Body of pancreas (tissue), 4 donors: Measurements from ENCODE around the gene SMURF2.

Source experiments
- POLR2A ChIP-seq, 3 donors: fragments of 450-650 bp; IDR thresholded peaks; one replicate each; pipeline ENCODE4 v1.6.1; 2016; ENCODE audit warnings: antibody characterized with exemption in 3 of 3, mild to moderate bottlenecking in 2 of 3
- TF ChIP-seq, protein P1 (sequence below), 7 experiments: fragments of 450-650 bp in 4 of 7; fragments of 200-600 bp in 3 of 7; sonication (generic) in 3 of 7; IDR thresholded peaks; one replicate each; pipeline ENCODE4 v1.5.1; 2016 to 2019; ENCODE audit warnings: antibody characterized with exemption in 7 of 7

DNA sequence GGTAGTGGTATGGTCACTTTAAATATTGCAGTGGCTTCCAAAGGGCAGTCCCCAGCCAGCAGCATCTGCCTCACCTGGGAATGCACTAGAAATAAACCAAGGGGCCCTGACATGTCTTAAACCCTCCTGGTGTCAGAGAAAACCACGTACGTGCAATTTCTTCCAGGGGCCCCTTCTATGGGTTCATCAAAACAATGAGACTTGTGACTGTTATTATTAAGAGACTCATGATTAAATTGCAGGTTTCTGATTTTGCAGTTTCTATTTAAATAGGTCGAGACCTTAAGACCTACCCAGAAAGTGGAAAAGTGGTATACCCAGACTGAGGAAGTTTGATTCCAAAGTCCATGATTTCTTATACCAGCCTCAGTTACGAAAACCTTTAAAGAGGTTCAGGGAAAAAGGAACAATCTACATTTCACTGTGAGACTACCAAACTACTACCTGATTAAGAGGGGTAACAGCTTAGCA is 164.5 kb downstream of the SMURF2 start:
- TF ChIP-seq POLR2A (IDR thresholded peaks at IDR 0.05), result no peak
- TF ChIP-seq, protein P1, sequence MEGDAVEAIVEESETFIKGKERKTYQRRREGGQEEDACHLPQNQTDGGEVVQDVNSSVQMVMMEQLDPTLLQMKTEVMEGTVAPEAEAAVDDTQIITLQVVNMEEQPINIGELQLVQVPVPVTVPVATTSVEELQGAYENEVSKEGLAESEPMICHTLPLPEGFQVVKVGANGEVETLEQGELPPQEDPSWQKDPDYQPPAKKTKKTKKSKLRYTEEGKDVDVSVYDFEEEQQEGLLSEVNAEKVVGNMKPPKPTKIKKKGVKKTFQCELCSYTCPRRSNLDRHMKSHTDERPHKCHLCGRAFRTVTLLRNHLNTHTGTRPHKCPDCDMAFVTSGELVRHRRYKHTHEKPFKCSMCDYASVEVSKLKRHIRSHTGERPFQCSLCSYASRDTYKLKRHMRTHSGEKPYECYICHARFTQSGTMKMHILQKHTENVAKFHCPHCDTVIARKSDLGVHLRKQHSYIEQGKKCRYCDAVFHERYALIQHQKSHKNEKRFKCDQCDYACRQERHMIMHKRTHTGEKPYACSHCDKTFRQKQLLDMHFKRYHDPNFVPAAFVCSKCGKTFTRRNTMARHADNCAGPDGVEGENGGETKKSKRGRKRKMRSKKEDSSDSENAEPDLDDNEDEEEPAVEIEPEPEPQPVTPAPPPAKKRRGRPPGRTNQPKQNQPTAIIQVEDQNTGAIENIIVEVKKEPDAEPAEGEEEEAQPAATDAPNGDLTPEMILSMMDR (IDR thresholded peaks at IDR 0.05), result no peak
